ENCODE results near the gene TTC39A.

GRCh38 chr1:51306950-51307349 lies 23.4 kb downstream of the TTC39A start:
- TF ChIP-seq CTCF (IDR thresholded peaks at IDR 0.05; ENCODE audit: low read length) (no peak), EZH2 (IDR thresholded peaks at IDR 0.05; ENCODE audit: borderline replicate concordance, low read length) (no peak)
